Endothelial cell of umbilical vein (primary cell): ENCODE results near the gene SRP14. TPM values are rescaled to one million over a fixed set of nuclear protein-coding genes. Genes with fewer than 3 reads are reported as not detected.

Experiments
- BruUV-seq: library from RNA; stranded (reverse); fragments of 400-500 nt; replicated peaks from 2 replicates; lab custom pipeline; 2021; lab: Mats Ljungman, UMichigan
- CTCF ChIA-PET: fragments of 300-600, 350-600 bp; sonication (Branson Sonifier 250); formaldehyde crosslinking; loops from one replicate; lab custom pipeline; 2021; ENCODE audit warnings: antibody characterized with exemption, inconsistent platforms; lab: Charles Lee
- POLR2A ChIA-PET: fragments of 300-600, 350-600 bp; sonication (Branson Sonifier 250); formaldehyde crosslinking; loops from one replicate; lab custom pipeline; 2021; ENCODE audit warnings: antibody characterized with exemption, inconsistent platforms; lab: Charles Lee
- DNase-seq: peaks from one replicate; pipeline ENCODE4 v3.0.0-alpha.2; 2011; ENCODE audit warnings: low read depth, low spot score
- FAIRE-seq: peaks from 2 replicates; lab custom pipeline; 2011; peaks lifted over from hg19 to GRCh38; lab: Jason Lieb, UNC
- H2AFZ ChIP-seq: 2 replicates; pipeline ENCODE4 v1.6.0; 2012; ENCODE audit warnings: low read depth, low read length, control low read depth, inconsistent platforms
- H3K27ac ChIP-seq: 2 replicates; pipeline ENCODE4 v1.5.1; 2011; ENCODE audit warnings: low read depth, mild to moderate bottlenecking, control low read depth, low read length, moderate library complexity; ENCODE audit not compliant: insufficient read depth
- H3K27me3 ChIP-seq, 2 experiments: 2 replicates each; pipeline versions ENCODE4 v1.6.0 to v1.6.1; 2011; ENCODE audit warnings: low read length in 2 of 2, mixed read lengths in 1 of 2; ENCODE audit not compliant: control insufficient read depth in 2 of 2, insufficient read depth in 2 of 2
- H3K36me3 ChIP-seq, 2 experiments: 2 replicates in 1 of 2; 3 replicates in 1 of 2; pipeline ENCODE4 v1.5.1; 2011; ENCODE audit warnings: low read length in 2 of 2, mild to moderate bottlenecking in 1 of 2, moderate library complexity in 1 of 2; ENCODE audit not compliant: control insufficient read depth in 2 of 2, insufficient read depth in 2 of 2; ENCODE audit errors: extremely low read depth in 1 of 2
- H3K4me1 ChIP-seq: 3 replicates; pipeline ENCODE4 v1.5.1; 2011; ENCODE audit warnings: mild to moderate bottlenecking, low read length; ENCODE audit not compliant: control insufficient read depth, insufficient read depth; ENCODE audit errors: extremely low read depth
- H3K4me2 ChIP-seq: 2 replicates; pipeline ENCODE4 v1.6.1; 2011; ENCODE audit warnings: low read length, control low read depth, mixed read lengths; ENCODE audit not compliant: insufficient read depth
- H3K4me3 ChIP-seq, 3 experiments: fragments of 200-600 bp in 1 of 3; sonication (generic), shearing (Covaris generic) in 1 of 3; replicated peaks in 1 of 3; 2 replicates each; pipeline ENCODE4 v1.5.1; 2011 to 2016; ENCODE audit warnings: control low read depth in 3 of 3, low read length in 3 of 3, mild to moderate bottlenecking in 2 of 3, inconsistent platforms in 1 of 3, low read depth in 1 of 3, moderate library complexity in 1 of 3; ENCODE audit not compliant: insufficient read depth in 1 of 3
- H3K79me2 ChIP-seq: 2 replicates; pipeline ENCODE4 v1.6.0; 2012; ENCODE audit warnings: low read length, inconsistent platforms; ENCODE audit not compliant: control insufficient read depth, insufficient read depth
- H3K9ac ChIP-seq: replicated peaks from 2 replicates; pipeline ENCODE3; 2011; ENCODE audit warnings: low read length, control low read depth; ENCODE audit not compliant: insufficient read depth; ENCODE audit errors: extremely low read depth
- H3K9me1 ChIP-seq: replicated peaks from 3 replicates; pipeline ENCODE4 v1.6.0; 2011; ENCODE audit warnings: mild to moderate bottlenecking, low read length; ENCODE audit not compliant: control insufficient read depth, insufficient read depth; ENCODE audit errors: extremely low read depth
- H3K9me3 ChIP-seq: replicated peaks from 2 replicates; pipeline ENCODE4 v1.5.1; 2012; ENCODE audit warnings: low read length, inconsistent platforms; ENCODE audit not compliant: control insufficient read depth, insufficient read depth
- H4K20me1 ChIP-seq: replicated peaks from 2 replicates; pipeline ENCODE3; 2011; ENCODE audit warnings: mild to moderate bottlenecking, low read length; ENCODE audit not compliant: control insufficient read depth, insufficient read depth; ENCODE audit errors: extremely low read depth
- EZH2 ChIP-seq: IDR thresholded peaks from 2 replicates; pipeline ENCODE4 v1.6.1; 2012; ENCODE audit warnings: borderline replicate concordance, low read depth, mild to moderate bottlenecking, moderate library complexity, low read length, inconsistent platforms; ENCODE audit not compliant: severe bottlenecking
- FOS ChIP-seq: IDR thresholded peaks from 2 replicates; pipeline ENCODE4 v1.6.1; 2011; ENCODE audit warnings: mild to moderate bottlenecking, low read length, moderate library complexity, borderline replicate concordance; ENCODE audit not compliant: insufficient read depth
- GATA2 ChIP-seq: IDR thresholded peaks from 2 replicates; pipeline ENCODE4 v1.7.0; 2011; ENCODE audit warnings: low read depth, mild to moderate bottlenecking, moderate library complexity, mixed read lengths, low read length; ENCODE audit not compliant: insufficient read length, insufficient read depth
- JUN ChIP-seq: IDR thresholded peaks from 2 replicates; pipeline ENCODE4 v1.6.1; 2011; ENCODE audit warnings: borderline replicate concordance, low read depth; ENCODE audit not compliant: insufficient read length, insufficient read depth
- MYC ChIP-seq: IDR thresholded peaks from one replicate; pipeline ENCODE4 v1.6.1; 2011; ENCODE audit warnings: mild to moderate bottlenecking, low read depth, low read length
- POLR2A ChIP-seq: IDR thresholded peaks from 2 replicates; pipeline ENCODE4 v1.6.1; 2012; ENCODE audit warnings: low read depth, mild to moderate bottlenecking, control low read depth, low read length
- POLR2AphosphoS5 ChIP-seq: IDR thresholded peaks from 2 replicates; pipeline ENCODE4 v1.6.1; 2012; ENCODE audit warnings: low read depth, mild to moderate bottlenecking, control low read depth, low read length, moderate library complexity; ENCODE audit not compliant: insufficient read depth
- dilution Hi-C: fragments of 300-500 bp; cut with MboI; formaldehyde crosslinking; loops from one replicate; pipeline ENCODE4 v1.15.0; 2019; ENCODE audit warnings: low sequenced_read_pairs; ENCODE audit not compliant: extremely low pct_ligation_motif_present
- intact Hi-C: fragments of 100-400 bp; cut with micrococcal nuclease; formaldehyde crosslinking; loops from one replicate; pipeline ENCODE4 v1.10.0; 2022
- polyA plus RNA-seq, 4 experiments: library from polyadenylated mRNA; depleted of rRNA in 3 of 4; stranded (reverse) in 3 of 4; unstranded in 1 of 4; fragments of >200 nt; gene quantifications; 2 replicates each; pipeline versions ENCODE4 v1.2.1 to v1.2.3, GENCODE V29; 2011 to 2012; ENCODE audit warnings: missing spikeins in 1 of 4
- total RNA-seq: library from RNA; stranded (reverse); gene quantifications from 2 replicates; pipeline ENCODE4 v1.2.3, GENCODE V29; 2021
- TF ChIP-seq, protein P1 (sequence below), 2 donors: IDR thresholded peaks; 1 replicate in 1 of 2; 2 replicates in 1 of 2; pipeline ENCODE4 v1.5.1; 2011; ENCODE audit warnings: low read length in 2 of 2, mild to moderate bottlenecking in 2 of 2, moderate library complexity in 2 of 2, control low read depth in 1 of 2, inconsistent platforms in 1 of 2, low read depth in 1 of 2; ENCODE audit not compliant: insufficient read depth in 1 of 2; ENCODE audit errors: extremely low read depth in 1 of 2
- TF ChIP-seq, protein P2 (sequence below): IDR thresholded peaks from 2 replicates; pipeline ENCODE4 v1.6.1; 2011; ENCODE audit not compliant: insufficient read depth, insufficient read length

Gene SRP14
- total and polyA plus RNA-seq, 2 donors (not counting 3 experiments of a cell fraction or from before 2014, with no cell fraction given), result 220 to 330 TPM

DNA sequence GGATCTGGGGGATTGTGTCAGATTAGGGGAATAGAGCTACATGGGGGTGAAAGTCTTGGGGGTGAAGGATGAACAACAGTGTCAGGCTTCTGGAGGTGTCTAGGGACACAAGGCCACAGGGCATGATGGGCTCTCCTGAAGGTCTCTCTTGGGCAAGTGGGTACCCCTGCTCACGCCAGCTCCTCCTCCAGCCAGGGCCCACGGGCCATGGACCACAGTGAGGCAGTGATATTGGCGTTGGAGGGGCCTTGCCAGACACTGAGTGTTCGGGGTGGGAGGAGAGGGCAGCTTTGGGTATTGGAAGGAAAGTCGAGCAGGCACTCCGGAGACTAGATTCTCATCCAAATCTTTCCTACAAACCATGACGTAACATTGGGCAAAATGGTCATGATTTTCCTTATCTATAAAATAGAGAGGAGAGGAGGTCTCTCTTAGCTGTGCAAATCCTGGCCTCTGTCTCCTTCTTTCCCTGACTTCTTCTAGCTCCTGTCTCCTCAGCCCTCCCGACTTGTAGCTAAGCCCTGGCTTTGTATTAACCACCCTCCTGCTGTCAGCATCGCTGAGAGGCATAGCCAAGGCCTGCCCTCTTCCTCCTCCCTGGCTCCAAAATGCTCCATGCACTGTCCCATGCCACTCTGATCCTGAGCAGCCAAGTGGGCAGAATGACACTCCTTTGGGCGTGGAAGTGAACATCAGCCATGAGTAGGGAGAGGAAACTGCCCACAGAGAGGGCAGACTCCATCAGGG is 24.0 kb upstream of the SRP14 start:
- POLR2A ChIA-PET, result no interaction called here
- Histone ChIP-seq H3K36me3 (no peaks in the 10 kb centered on the region), H3K27me3 (no peaks in the 10 kb centered on the region), H3K9me3 (no peaks in the 10 kb centered on the region), H3K27ac (peak overlapping the region; percentile 67), H3K9me1 (no peaks in the 10 kb centered on the region), H3K4me3 (no peak overlapping the region), H2AFZ (no peak overlapping the region), H3K79me2 (no peaks in the 10 kb centered on the region), H3K9ac (no peak overlapping the region), H3K4me2 (no peak overlapping the region), H4K20me1 (no peaks in the 10 kb centered on the region), H3K4me1 (peaks cover 15% of the 10 kb centered on the region)
- intact Hi-C loops, result no loop called here
- CTCF ChIA-PET, result interaction anchor here (0.9 kb wide), 2 partner anchors 16 to 212 kb away, joined by 3 read pairs; no protein-coding TSS in a partner anchor
- dilution Hi-C loops, result no loop called here
- BruUV-seq, result no TSS peak
- DNase-seq (no peak), FAIRE-seq (no peak)
- TF ChIP-seq JUN (no peak), EZH2 (no peak), FOS (no peak), POLR2AphosphoS5 (no peak), POLR2A (no peak)

DNA sequence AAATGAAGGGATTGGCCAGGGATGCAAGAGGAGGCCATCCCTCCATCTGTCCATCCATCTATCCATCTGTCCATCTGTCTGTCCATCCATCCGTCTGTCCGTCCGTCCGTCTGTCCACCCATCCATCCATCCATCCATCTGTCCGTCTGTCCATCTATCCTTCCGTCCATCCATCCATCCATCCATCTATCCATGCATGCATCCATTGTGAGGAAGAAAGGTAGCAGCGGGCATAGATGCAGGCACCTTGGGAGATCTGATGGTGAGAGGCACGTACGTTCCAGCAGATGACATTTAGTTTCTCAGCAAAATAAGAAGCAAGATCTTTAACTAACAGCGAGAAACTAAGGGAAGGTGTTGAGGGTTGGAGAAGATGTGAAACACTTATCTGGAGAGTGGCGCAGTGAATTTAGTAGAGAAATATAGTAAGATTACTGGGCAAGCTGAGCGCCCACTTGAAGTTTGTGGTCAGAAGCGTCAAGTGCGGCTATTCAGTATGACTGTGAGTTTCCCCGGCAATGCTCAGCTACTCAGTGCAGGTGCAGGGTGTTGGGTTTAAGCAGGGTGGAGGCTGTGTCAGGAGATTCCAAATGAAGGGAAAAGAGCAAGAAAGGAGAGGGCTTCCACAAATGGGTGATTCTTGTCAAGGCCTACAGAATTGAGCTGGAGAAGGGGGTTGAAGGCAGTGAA is 22.4 kb upstream of the SRP14 start:
- H2AFZ ChIP-seq, result no peak overlapping the region
- no peak overlapping the region for H3K4me3 ChIP-seq
- no peaks in the 10 kb centered on the region for H4K20me1 ChIP-seq
- no TSS peak for BruUV-seq
- H3K9me1 ChIP-seq, result no peaks in the 10 kb centered on the region
- H3K4me2 ChIP-seq, result no peak overlapping the region
- peaks cover 15% of the 10 kb centered on the region for H3K4me1 ChIP-seq
- H3K79me2 ChIP-seq, result no peaks in the 10 kb centered on the region
- no peaks in the 10 kb centered on the region for H3K27me3 ChIP-seq
- no peak overlapping the region for H3K27ac ChIP-seq
- FAIRE-seq (no peak), DNase-seq (no peak)
- no peak overlapping the region for H3K9ac ChIP-seq
- no peak for TF ChIP-seq POLR2A
- TF ChIP-seq EZH2, result no peak
- no peak for TF ChIP-seq FOS
- TF ChIP-seq, protein P1, sequence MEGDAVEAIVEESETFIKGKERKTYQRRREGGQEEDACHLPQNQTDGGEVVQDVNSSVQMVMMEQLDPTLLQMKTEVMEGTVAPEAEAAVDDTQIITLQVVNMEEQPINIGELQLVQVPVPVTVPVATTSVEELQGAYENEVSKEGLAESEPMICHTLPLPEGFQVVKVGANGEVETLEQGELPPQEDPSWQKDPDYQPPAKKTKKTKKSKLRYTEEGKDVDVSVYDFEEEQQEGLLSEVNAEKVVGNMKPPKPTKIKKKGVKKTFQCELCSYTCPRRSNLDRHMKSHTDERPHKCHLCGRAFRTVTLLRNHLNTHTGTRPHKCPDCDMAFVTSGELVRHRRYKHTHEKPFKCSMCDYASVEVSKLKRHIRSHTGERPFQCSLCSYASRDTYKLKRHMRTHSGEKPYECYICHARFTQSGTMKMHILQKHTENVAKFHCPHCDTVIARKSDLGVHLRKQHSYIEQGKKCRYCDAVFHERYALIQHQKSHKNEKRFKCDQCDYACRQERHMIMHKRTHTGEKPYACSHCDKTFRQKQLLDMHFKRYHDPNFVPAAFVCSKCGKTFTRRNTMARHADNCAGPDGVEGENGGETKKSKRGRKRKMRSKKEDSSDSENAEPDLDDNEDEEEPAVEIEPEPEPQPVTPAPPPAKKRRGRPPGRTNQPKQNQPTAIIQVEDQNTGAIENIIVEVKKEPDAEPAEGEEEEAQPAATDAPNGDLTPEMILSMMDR (IDR thresholded peaks at IDR 0.05; ENCODE audit: extremely low read depth in 1 of 2, insufficient read depth in 1 of 2, low read depth in 1 of 2, low read length in 2 of 2), result no peak
- no peak for TF ChIP-seq MYC
- TF ChIP-seq JUN, result no peak
- TF ChIP-seq POLR2AphosphoS5, result no peak
- TF ChIP-seq, protein P2, sequence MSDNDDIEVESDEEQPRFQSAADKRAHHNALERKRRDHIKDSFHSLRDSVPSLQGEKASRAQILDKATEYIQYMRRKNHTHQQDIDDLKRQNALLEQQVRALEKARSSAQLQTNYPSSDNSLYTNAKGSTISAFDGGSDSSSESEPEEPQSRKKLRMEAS, result no peak
- TF ChIP-seq GATA2, result no peak
- H3K9me3 ChIP-seq, result no peaks in the 10 kb centered on the region
- dilution Hi-C loops (no loop called here), intact Hi-C loops (no loop called here)
- ChIA-PET POLR2A (no interaction called here), CTCF (interaction anchor here (1.0 to 1.4 kb wide), 2 partner anchors 10 to 14 kb away, joined by 3 to 4 read pairs; no protein-coding TSS in a partner anchor)
- H3K36me3 ChIP-seq, result no peaks in the 10 kb centered on the region
